Measurements from ENCODE around the gene EFHD1.
"Not testable (repeated sequence)": the region's sequence is repeated elsewhere in the genome, so short reads cannot be mapped to it uniquely, and the experiment has no call there.

EFHD1 gene

DNA sequence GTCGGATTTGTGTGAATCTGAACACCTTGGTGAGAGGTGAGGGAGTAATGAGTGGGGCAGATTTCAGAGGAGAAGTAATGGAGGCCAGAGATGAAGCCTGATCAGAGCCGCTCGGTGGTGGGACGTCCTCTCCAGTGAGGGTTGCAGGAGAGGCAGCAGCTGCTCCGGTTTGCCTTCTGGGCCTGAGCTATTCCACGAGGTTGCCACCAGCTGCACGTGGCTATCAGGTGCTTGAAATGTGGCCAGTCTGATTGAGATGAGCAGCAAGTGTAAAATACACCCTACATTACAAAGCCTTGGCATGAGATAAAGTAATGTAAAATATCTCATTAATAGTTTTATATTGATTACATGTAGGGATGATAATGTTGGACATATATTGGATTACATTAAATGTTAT lies 10.8 kb upstream of the EFHD1 start:
- DNase-seq, result no peak

DNA sequence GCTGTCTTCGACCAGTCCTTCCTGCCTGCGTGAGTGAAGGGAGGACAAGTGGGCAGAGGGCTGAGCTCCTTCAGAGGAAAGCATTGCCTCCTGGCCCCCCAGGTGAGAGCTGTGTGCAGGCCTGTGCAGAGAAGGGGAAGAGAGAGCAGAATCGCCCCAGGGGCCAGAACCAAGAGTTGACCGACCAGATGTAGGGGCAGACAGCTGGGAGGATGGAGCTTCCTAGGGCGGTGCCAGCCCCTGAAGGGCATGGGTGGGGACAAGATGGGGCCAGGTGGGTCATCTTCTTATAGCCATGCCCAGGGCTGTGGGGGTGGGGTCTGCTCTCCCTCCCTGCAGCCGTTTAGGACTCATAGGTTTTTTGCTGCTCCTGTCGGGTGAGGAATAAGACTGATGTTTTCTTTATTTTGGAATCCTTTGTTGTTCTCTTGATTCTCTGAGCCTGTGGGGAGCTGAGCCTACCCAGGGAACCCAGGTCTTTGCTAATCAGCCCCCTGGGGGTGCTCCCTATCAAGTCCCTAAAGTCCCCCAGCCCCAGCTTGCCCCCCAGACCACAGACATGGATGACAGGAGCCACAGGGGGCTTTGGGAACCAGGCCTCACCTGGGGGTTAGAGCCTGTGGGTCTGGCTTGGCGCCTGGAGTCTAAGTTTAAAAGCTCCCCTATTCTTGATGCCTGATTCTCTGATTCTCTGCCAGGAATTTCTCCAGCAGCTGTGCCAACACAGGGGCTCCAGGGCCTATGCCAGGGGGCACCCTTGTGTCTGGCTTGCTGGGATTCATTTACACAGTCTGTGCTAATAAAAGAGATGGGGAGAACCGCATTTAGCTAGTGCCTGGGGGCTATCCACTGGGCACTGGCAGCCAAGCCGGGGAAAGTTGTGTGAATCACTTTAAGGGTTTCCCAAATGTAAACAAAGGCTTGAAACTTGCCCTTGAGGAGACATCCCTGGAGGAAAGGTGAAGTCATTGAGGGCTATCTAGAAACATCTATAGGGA lies 9.3 kb upstream of the EFHD1 start:
- DNase-seq, result no peak

DNA sequence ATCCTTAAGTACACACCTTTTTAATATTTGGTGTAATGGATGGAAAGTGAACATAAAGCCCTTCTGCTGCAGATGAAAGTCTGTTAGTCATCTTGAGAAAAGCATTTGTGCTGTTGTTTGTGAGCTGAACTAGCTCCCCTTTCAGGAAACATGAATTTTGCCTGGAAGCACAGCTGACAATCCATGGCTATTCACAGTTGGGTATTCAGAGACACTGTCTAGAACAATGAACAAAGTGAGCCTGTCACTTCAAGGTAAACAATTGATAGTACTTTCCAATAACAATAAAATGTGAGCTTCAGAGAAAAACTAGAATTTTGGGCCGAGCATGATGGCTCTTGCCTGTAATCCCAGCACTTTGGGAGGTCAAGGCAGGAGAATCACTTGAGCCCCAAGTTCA lies 6.8 kb upstream of the EFHD1 start:
- no peak for DNase-seq

DNA sequence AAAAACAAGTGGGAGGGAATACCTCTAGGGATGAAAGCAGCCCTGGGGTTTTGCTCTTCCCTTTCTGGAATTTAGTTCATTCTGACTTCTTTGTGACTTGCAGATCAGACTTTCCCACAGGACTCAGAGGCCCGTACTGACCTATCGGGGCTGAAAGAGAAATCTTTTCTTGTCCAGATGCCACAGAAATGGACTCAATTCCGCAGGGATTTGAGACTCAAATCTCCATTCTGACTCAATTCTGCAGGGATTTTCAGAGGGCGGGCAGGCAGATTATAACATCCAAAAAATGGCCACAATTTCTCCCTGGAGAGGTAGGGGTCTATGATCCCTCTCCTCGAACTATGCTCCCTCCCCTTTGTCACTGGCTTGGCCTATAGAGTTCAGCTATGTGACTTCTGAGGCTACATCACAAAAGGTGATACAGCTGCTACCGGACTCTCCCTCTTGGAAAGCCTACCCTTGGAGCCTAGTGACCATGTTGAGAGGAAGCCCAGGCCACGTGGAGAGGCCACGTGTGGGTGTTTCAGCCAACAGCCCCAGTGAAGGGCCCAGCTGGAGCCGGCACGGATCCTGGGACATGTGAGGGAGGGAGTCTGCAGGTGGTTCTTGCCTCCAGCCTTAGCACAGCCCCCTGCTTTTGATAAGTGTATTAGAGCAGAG lies 4.8 kb upstream of the EFHD1 start:
- no peak for DNase-seq

DNA sequence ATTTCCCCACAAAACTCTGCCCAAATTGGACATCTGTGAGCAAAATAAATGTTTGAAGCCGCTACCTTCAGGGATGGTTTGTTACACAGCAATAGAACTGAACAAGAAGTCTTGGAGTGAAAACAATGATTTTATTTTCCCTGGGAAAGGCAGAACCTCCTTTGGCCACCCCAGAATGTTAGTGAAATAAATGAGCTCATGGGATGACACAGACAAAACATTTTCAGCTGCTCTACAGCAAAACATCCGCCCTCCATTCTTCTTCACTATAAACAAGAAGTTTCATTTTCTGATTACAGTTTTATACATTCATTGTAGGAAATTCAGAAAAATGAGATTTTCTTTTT lies 4.3 kb upstream of the EFHD1 start:
- DNase-seq, result no peak

DNA sequence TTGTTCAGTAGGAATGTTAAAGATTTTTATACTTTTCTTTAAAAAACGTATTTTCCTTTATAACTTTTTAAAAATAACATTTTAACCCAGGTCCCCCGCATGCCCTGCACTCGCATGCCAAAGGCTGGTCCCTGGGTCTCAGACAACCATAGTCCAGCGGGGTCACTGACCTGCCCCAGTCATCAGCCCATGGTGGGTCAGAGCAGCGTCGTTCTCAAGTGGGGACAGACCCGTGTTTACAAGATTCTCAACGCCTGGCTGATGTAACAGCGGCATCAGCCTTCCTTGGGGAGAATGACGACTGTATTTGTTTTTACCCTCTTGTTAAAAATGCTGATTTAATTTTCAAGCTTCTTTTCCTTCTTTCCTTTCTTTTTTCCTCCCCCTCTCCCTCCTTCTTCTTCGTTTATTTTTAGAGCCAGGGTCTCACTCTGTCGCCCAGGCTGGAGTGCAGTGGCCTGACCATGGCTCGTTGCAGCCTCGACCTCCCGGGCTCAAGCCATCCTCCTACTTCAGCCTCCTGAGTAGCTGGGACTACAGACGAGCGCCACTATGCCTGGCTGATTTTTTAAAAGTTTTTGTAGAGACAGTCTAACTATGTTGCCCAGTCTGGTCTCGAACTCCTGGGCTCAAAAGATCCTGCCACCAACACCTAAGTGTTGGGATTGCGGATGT lies 1.0 kb upstream of the EFHD1 start:
- no peak for DNase-seq

DNA sequence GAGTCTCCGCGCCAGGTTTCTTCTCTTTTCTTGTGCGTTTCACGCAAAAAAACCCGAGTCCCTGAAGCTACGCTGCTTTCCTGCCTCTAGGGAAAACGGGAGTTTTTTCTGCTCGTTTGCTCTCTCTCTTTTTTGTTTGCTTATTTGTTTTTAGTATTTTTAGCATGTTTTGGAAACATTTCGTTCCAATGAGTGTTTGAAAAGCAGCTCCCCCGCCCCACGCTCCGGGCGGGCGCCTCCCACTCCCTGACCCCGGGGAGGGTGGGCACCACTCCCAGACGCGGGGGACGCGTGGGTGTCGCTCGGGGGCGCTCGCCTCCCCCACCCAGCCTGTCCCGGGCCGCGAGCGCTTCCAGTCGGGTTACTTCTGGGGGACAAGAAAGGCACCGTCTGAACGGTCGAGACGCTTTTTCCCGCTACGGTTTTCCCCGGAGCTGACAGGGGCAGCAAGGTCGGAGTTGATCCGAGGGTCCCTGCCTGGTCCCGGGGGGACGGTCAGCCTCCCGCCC lies 446 bp upstream of the EFHD1 start:
- DNase-seq, result no peak

DNA sequence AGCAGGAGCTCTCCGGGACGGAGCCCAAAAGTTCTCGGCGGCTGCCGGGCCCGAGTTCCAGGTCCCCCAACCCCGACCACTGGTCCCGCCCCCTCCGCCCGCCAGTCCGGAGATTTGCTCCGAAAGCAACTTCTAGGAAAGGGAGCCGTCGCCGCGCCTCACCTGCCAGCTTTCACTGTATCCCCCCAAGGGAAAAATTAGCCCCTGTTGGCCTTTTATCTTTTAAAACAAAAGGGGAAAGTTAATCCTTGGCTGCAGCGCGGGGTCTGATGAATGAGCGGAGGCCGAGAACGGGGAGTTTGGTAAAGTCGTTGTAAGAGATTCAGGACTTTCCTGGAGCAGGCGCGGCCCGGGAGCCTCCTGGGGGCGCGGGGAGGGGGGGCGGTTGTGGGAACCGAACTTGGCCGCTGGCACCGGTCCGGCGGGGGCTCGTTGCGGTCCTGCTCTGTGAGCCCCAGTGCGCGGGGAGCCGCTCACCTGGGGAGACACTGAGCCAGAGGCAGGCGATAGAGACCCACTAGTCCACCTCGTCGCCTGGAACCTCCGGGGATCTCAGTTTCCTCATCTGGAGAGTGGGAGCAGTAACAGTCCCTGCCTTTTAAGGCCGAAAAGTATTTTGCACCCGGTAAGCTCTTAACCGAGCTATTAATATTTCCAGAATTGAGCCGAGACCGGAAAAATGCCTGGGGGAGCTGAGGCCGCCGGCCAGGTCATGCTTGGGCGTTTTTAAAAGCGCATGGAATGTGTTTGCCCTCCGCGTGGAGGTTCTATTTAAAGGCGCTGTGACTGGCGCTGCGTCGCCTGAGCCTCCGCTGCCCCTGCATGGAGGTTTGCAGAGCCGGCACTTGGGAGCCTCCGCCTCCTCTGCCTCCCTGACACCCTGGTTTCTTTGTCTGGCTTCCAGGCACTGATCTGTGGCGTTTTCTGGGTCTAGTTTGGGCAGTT lies 1.1 kb downstream of the EFHD1 start:
- no peak for DNase-seq

DNA sequence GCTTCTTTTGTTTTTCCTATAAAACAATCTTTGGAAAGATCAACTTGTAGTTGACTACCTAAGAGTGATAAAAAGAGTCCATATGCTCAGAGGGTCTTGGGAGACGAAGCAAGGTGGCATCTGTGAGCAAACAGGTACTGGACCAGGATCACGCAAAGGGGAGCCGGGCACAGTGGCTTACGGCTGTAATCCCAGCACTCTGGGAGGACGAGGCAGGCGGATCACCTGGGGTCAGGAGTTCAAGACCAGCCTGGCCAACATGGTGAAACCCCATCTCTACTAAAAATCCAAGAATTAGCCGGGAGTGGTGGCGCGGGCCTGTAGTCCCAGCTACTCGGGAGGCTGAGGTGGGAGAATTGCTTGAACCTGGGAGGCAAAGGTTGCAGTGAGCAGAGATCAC lies 2.0 kb downstream of the EFHD1 start:
- DNase-seq, result not testable (repeated sequence)

DNA sequence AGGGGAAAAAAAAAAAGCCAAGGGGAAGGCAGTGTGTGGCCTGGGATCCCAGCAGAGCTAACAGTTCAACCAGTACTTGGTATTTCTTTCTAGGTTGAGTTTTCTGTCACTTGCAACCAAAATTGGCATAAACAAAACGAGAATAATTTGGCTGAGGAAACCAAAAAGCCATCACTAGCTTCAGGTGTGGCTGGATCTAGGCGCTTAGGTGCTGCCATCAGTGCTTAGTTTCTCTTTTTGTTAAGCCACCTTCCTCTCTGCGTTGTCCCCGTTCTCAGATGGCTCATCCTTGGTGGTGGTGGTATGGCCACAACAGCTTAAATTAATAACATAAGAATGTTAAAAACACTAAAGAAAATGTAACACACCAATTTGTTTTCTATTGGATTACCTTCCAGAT lies 2.4 kb downstream of the EFHD1 start:
- no peak for DNase-seq

DNA sequence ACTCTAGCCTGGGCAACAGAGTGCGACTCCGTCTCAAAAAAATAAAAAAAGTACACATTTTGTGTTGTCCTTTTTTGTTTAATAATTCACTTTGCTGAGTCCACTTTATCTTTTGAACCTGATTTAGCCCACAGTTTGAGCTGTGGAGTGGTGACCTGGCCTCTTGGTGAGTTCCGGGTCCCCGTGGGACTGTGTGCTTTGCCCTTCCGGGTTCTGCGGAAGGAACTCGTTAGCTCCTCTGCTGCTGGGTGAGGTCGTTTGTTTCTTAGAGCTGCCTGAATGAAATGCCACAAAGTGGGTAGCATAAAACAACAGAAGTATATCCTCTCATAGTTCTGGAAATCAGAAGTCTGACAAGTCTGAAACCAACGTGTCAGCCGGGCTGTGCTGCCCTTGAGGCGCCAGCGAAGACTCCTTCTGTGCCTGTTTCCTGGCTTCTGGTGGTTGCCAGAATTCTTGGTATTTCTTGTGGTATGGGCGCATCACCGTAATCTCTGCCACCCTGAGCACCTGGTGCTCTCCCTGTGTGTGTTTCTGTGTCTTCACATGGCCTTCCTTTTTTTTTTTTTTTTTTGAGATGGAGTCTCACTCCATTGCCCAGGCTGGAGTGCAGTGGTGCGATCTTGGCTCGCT lies 3.5 kb downstream of the EFHD1 start:
- DNase-seq, result no peak

DNA sequence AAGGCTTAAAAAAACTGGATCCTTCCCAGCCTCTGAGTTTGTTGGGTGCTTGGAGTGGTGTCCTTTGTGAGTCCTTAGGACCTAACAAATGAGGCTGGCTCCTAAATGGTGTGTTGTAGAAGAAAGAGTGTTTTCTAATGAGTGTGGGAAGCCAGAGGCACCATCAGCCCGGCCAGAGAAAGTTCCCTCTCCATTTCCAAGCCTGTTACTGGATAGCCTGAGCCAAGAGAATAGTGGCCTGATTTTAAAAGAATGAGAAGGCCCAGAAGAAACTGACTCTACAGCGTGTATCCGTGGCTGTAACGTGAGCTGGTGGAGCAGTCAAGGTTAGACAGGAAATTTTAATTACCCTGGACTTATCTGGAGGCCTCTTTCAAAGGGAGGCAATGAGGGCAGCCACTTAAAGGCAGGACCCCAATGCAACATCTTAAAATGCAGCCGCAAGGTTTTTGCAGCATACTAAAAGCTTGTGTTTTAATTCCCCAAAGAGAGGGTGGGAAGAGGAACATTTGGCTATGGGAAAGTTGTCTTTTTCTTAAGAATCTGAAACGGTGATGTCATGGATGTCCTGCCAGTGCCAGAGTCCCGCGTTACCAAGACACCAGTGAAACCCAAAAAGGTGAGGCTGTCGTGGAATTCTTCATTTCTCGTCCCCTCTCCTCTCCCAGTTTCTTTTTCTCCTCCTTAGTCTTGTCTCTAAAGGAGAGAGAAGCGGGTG lies 4.6 kb downstream of the EFHD1 start:
- no peak for DNase-seq

DNA sequence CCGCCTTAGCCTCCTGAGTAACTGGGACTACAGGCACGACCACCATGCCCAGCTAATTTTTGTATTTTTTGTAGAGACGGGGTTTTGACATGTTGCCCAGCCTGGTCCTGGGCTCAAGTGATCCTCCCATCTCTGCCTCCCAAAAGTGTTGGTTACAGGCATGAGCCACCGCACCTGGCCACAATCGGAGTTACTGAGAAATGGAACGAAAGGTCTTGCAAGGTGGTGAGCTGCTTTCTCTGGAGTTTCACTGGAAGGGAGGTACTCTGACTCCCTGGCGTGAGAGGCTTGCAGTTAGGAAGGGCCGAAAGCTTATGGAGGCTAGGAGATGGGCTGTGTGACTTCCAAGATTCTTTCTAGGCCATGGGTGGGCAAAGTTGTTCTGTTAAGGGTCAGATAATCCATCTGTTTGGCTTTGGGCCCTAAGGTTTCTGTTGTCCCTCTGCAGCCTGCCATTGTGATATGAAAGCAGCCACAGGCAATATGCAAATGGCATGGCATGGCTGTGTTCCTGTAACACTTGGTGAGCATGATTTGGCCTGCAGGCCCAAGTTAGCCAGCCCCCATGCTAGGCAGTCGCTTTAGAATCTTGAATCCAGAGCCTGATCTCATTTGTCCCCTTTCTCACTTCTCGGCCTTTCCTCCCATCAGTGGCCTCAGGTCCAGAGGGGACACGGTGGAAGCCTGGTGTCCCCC lies 7.9 kb downstream of the EFHD1 start:
- no peak for DNase-seq

DNA sequence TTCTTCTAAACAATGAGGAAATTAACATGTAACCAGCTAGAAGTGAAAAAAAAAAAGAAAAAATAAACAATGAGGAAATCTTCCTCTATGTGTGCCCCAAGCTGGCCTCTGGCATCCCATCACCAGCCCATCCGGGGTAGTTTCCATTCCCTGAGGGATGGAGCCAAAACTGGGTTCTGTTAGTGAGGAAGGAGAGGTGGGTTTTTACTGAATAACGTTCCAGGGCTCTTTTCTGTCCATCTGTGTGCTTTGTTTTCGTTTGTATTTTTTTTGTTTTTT lies 9.7 kb downstream of the EFHD1 start:
- no peak for DNase-seq

DNA sequence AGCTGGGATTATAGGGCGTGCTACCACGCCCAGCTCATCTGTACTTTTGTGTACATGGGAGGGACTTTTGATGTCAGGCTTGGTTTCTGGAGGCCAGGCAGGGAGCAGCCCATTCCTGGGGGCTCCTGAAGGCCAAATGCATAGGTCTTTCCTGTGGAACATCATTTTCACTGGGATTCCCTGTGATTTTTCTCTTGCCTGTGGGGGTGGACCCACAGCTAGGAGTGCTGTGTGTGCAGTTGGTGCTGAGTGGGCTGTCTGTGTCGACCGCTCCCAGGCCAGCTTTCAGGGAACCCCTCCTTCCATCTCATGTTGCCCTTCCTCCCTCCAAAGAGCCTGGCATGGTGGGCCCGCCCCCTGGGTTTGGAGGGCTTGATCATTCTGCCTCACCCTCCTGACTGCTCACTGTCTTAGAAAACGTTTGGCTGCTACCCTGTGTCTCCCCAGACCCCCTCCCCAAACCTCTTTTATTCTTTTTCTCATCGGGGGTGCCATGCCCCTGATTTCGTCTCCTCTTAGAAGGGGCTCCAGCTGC lies 10.5 kb downstream of the EFHD1 start:
- DNase-seq, result no peak

DNA sequence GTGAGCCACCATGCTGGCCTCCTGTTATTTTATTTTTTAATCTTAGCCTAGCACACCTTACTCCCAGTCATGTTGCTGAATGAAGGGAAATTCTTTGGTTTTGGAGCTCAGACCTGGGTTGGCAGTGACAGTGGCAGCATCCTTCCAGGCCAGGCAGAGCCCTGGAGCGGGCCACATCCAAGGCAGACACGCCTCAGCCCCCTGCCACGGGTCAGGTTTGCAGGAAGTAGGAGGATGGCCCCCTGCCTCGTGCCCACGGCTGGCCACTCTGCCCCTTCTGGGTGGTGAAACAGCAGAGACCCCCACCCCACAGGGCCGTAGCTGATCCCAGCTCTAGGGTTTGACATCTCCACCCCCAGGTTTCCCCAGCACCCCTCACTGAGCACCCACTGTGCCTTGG lies 11.7 kb downstream of the EFHD1 start:
- no peak for DNase-seq

DNA sequence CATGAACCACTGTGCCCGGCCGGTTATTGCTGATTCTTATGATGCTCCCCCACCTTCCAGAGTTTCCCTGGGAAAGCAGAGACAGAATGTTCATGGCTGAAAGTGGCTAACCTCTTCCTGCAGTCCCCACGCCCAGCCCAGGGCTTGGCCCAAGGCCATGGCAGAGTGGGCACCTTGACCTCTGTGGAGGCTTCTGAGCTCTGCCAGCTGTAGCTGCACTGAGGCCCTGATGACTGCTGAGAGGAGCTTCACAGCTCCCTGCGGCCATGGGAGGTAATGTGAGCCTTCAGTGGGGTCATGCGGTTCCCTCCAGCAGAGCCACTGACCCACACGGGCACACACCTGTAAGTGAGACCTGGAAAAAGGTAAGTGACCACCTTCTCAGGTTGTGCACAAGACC lies 13.3 kb downstream of the EFHD1 start:
- no peak for DNase-seq

DNA sequence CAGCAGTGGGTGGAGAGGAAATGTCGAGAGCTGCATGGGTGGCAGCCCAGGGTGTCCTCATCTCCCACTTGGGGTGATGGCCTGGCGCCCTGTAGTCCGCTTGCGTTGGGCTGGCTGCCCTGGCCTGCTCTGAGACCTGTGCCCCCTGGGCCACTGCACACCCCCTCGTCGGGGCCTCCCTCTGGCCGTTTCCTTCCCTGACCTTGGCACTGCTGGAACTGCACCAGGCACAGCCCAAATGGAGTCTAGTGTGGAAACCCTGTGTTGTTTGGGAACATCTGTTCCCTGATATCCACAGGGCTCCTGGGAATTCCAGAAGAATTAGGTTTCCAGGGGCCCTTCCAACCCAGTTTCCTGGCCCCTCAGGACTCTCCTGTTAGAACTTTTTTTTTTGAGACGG lies 13.9 kb downstream of the EFHD1 start:
- DNase-seq, result no peak

DNA sequence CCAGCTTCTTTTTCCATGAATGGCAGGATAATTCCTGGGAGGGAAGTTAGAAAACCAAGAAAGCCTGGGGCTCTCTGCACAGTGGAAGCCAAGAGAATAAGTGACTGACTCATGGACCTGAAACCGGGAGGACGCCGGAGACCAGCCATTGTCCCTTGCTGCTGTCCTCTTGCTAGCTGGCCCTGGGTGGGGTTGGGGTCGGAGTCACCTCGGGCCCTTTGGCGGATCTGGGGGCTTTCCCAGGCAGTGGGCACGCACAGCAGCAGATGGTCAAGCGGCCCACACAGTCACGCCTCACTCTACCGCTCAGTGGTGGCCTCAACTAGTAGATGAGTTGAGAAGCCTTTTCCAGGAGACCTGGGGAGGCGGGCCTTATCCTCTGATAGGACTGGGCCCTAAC lies 15.6 kb downstream of the EFHD1 start:
- no peak for DNase-seq

DNA sequence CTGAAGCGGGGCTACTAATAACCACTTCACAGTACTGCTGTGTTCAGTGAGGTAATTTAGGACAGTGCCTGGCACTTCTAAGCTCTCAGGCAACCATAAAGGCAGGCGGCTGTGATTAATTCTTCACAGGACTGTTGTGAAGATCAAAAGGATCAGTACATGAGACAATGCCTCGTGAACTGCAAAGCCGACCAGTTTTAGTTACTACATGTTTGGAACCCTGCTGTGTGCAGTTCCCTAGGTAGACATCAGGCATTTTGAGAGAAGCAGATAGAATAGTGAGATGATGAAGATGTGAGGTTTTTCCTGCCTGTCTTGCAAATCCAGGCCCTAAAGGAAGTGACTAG lies 19.1 kb downstream of the EFHD1 start:
- DNase-seq, result no peak

DNA sequence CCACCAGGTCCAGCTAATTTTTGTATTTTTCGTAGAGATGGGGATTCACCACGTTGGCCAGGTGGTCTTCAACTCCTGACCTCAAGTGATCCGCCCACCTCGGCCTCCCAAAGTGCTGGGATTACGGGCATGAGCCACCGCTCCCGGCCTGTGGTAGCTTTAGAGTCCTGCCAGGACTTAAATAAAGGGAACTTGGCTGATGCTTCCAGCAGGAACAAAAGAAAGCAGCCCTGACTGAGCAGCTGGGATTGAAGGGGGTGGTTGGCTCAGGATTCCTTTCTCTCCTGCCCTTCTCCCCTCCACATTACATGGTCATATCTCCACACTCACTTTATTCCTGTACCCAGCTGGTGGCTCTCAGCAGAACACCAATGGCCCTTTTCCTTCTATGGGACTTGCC lies 20.0 kb downstream of the EFHD1 start:
- DNase-seq, result no peak

Measured in NCI-H526 treated with DMSO at 0.1 percent for 48 hours (cell line).